Keratinocyte (primary cell): ENCODE results near the gene RGL3. TPM values are rescaled to one million over a fixed set of nuclear protein-coding genes. Genes with fewer than 3 reads are reported as not detected.
"Not testable (repeated sequence)": the region's sequence is repeated elsewhere in the genome, so short reads cannot be mapped to it uniquely, and the experiment has no call there.

Experiments
- DNase-seq: peaks from one replicate; pipeline ENCODE4 v3.0.0-alpha.2; 2011; ENCODE audit warnings: low read depth, missing footprints, low spot score
- FAIRE-seq: peaks from 2 replicates; lab custom pipeline; 2011; peaks lifted over from hg19 to GRCh38; lab: Jason Lieb, UNC
- H2AFZ ChIP-seq: 2 replicates; pipeline ENCODE4 v1.6.0; 2012; ENCODE audit warnings: low read length, control low read depth, inconsistent platforms; ENCODE audit not compliant: control insufficient read depth
- H3K27ac ChIP-seq: 2 replicates; pipeline ENCODE4 v1.5.1; 2011; ENCODE audit warnings: low read length; ENCODE audit not compliant: control insufficient read depth, insufficient read depth
- H3K27me3 ChIP-seq: 3 replicates; pipeline ENCODE4 v1.6.0; 2011; ENCODE audit warnings: low read length; ENCODE audit not compliant: control insufficient read depth, insufficient read depth; ENCODE audit errors: extremely low read depth
- H3K36me3 ChIP-seq, 2 experiments: 2 replicates in 1 of 2; 3 replicates in 1 of 2; pipeline ENCODE4 v1.5.1; 2011; ENCODE audit warnings: low read length in 2 of 2, mild to moderate bottlenecking in 1 of 2; ENCODE audit not compliant: control insufficient read depth in 2 of 2, insufficient read depth in 2 of 2; ENCODE audit errors: extremely low read depth in 1 of 2
- H3K4me1 ChIP-seq: 3 replicates; pipeline ENCODE4 v1.5.1; 2011; ENCODE audit warnings: low read length; ENCODE audit not compliant: control insufficient read depth, insufficient read depth; ENCODE audit errors: extremely low read depth
- H3K4me2 ChIP-seq: 3 replicates; pipeline ENCODE4 v1.6.0; 2011; ENCODE audit warnings: low read depth, low read length; ENCODE audit not compliant: control insufficient read depth, insufficient read depth; ENCODE audit errors: extremely low read depth
- H3K4me3 ChIP-seq, 3 experiments: fragments of 200-600 bp in 1 of 3; sonication (generic) in 1 of 3; 2 replicates in 2 of 3; 3 replicates in 1 of 3; pipeline ENCODE4 v1.5.1; 2011 to 2016; ENCODE audit warnings: low read length in 3 of 3, mild to moderate bottlenecking in 3 of 3, control low read depth in 2 of 3, inconsistent platforms in 1 of 3, low read depth in 1 of 3, mixed read lengths in 1 of 3, mixed run types in 1 of 3, moderate library complexity in 1 of 3; ENCODE audit not compliant: control insufficient read depth in 2 of 3, insufficient read depth in 2 of 3; ENCODE audit errors: extremely low read depth in 1 of 3
- H3K79me2 ChIP-seq: 2 replicates; pipeline ENCODE4 v1.6.0; 2012; ENCODE audit warnings: low read length; ENCODE audit not compliant: control insufficient read depth, insufficient read depth
- H3K9ac ChIP-seq: 3 replicates; pipeline ENCODE4 v1.6.0; 2011; ENCODE audit warnings: low read length; ENCODE audit not compliant: control insufficient read depth, insufficient read depth; ENCODE audit errors: extremely low read depth
- H3K9me1 ChIP-seq: 3 replicates; pipeline ENCODE4 v1.6.0; 2011; ENCODE audit warnings: low read length; ENCODE audit not compliant: control insufficient read depth, insufficient read depth; ENCODE audit errors: extremely low read depth
- H3K9me3 ChIP-seq: 2 replicates; pipeline ENCODE4 v1.5.1; 2012; ENCODE audit warnings: low read depth, low read length; ENCODE audit not compliant: control insufficient read depth
- H4K20me1 ChIP-seq: 3 replicates; pipeline ENCODE4 v1.6.0; 2011; ENCODE audit warnings: low read length; ENCODE audit not compliant: control insufficient read depth, insufficient read depth; ENCODE audit errors: extremely low read depth
- CTCF ChIP-seq, 3 experiments: IDR thresholded peaks in 1 of 3; conservative IDR thresholded peaks in 1 of 3; optimal IDR thresholded peaks in 1 of 3; 2 replicates in 2 of 3; 3 replicates in 1 of 3; pipeline versions ENCODE3 to v1.5.1; 2011; ENCODE audit warnings: low read length in 3 of 3, mild to moderate bottlenecking in 3 of 3, moderate library complexity in 2 of 3, control low read depth in 1 of 3, inconsistent platforms in 1 of 3; ENCODE audit not compliant: insufficient read depth in 2 of 3; ENCODE audit errors: extremely low read depth in 1 of 3
- EZH2 ChIP-seq: IDR thresholded peaks from one replicate; pipeline ENCODE4 v1.6.1; 2012; ENCODE audit warnings: inconsistent platforms, mild to moderate bottlenecking, low read length, moderate library complexity
- dilution Hi-C: fragments of 300-500 bp; cut with MboI; formaldehyde crosslinking; loops from one replicate; pipeline ENCODE4 v1.7.0; 2020; ENCODE audit warnings: low sequenced_read_pairs; ENCODE audit not compliant: extremely low pct_ligation_motif_present
- polyA plus RNA-seq, 5 experiments: library from polyadenylated mRNA; depleted of rRNA in 3 of 5; stranded (reverse) in 3 of 5; stranded (forward) in 1 of 5; unstranded in 1 of 5; fragments of >200 nt; gene quantifications; 1 replicate in 1 of 5; 2 replicates in 3 of 5; 3 replicates in 1 of 5; pipeline versions ENCODE4 v1.2.1 to v1.2.3, GENCODE V29; 2011 to 2012; ENCODE audit warnings: missing spikeins in 2 of 5, low read depth in 1 of 5, low replicate concordance in 1 of 5

The RGL3 gene
- polyA plus RNA-seq, 1 donor (not counting 4 experiments of a cell fraction or from before 2014, with no cell fraction given): not detected

GRCh38 chr19:11355160-11356073 is 63.7 kb downstream of the RGL3 start, which contains the start of gene PLPPR2:
PLPPR2 (plus strand) TSS chr19:11355432; CDS start chr19:11357674, 2,242 bp downstream.
- H3K9ac ChIP-seq: peak within 1 kb of the TSS; percentile 33
- H3K79me2 ChIP-seq: no peaks in the 10 kb centered on the region
- H3K9me1 ChIP-seq: peaks cover 2% of the 10 kb centered on the region
- no peak within 1 kb of the TSS for H3K27ac ChIP-seq
- no peaks in the 10 kb centered on the region for H3K36me3 ChIP-seq
- FAIRE-seq: peak; percentile 73
- H4K20me1 ChIP-seq: no peaks in the 10 kb centered on the region
- H3K4me1 ChIP-seq: peaks cover 12% of the 10 kb centered on the region
- dilution Hi-C loops: no loop called here
- peak within 1 kb of the TSS; percentile 51 to 71 (median 62) for H3K4me3 ChIP-seq
- H3K4me2 ChIP-seq: peak within 1 kb of the TSS; percentile 89
- no peak for DNase-seq
- no peaks in the 10 kb centered on the region for H3K27me3 ChIP-seq
- H2AFZ ChIP-seq: peak within 1 kb of the TSS; percentile 43
- TF ChIP-seq CTCF (optimal IDR thresholded peaks at IDR 0.05 in 1 of 3, IDR thresholded peaks at IDR 0.05 in 1 of 3, conservative IDR thresholded peaks at IDR 0.05 in 1 of 3; ENCODE audit: extremely low read depth in 1 of 3, insufficient read depth in 2 of 3, low read length in 3 of 3): no peak
- TF ChIP-seq EZH2: no peak
- no peaks in the 10 kb centered on the region for H3K9me3 ChIP-seq

GRCh38 chr19:11354102-11354501 is 65.0 kb downstream of the RGL3 start:
- H3K9ac ChIP-seq, H2AFZ ChIP-seq, H3K27ac ChIP-seq, H4K20me1 ChIP-seq, H3K4me1 ChIP-seq, H3K9me3 ChIP-seq, H3K79me2 ChIP-seq, H3K36me3 ChIP-seq, dilution Hi-C loops, H3K4me3 ChIP-seq, H3K9me1 ChIP-seq, FAIRE-seq, H3K27me3 ChIP-seq, H3K4me2 ChIP-seq, DNase-seq: not testable (repeated sequence)
